GM12864 (cell line): ENCODE measurements around the gene GJD3.
A peak's percentile ranks its signal among the peaks of the same experiment; 100 is the strongest.
"Not testable (repeated sequence)": the region's sequence is repeated elsewhere in the genome, so short reads cannot be mapped to it uniquely, and the experiment has no call there.

Experiments
- DNase-seq: peaks from one replicate; pipeline ENCODE4 v3.0.0-alpha.2; 2011; ENCODE audit warnings: low read depth
- H3K4me3 ChIP-seq: 2 replicates; pipeline ENCODE4 v1.5.1; 2011; ENCODE audit warnings: mild to moderate bottlenecking, low read depth, low read length, control low read depth
- TF ChIP-seq, protein P1 (sequence below): IDR thresholded peaks from 2 replicates; pipeline ENCODE4 v1.5.1; 2011; ENCODE audit warnings: low read depth, mild to moderate bottlenecking, moderate library complexity, low read length, control low read depth, inconsistent platforms; ENCODE audit errors: missing control alignments

The GJD3 gene

GRCh38 chr17:40373999-40374398 is 9.5 kb upstream of the GJD3 start:
- TF ChIP-seq, protein P1, sequence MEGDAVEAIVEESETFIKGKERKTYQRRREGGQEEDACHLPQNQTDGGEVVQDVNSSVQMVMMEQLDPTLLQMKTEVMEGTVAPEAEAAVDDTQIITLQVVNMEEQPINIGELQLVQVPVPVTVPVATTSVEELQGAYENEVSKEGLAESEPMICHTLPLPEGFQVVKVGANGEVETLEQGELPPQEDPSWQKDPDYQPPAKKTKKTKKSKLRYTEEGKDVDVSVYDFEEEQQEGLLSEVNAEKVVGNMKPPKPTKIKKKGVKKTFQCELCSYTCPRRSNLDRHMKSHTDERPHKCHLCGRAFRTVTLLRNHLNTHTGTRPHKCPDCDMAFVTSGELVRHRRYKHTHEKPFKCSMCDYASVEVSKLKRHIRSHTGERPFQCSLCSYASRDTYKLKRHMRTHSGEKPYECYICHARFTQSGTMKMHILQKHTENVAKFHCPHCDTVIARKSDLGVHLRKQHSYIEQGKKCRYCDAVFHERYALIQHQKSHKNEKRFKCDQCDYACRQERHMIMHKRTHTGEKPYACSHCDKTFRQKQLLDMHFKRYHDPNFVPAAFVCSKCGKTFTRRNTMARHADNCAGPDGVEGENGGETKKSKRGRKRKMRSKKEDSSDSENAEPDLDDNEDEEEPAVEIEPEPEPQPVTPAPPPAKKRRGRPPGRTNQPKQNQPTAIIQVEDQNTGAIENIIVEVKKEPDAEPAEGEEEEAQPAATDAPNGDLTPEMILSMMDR = no peak
- H3K4me3 ChIP-seq = no peak overlapping the region

DNA sequence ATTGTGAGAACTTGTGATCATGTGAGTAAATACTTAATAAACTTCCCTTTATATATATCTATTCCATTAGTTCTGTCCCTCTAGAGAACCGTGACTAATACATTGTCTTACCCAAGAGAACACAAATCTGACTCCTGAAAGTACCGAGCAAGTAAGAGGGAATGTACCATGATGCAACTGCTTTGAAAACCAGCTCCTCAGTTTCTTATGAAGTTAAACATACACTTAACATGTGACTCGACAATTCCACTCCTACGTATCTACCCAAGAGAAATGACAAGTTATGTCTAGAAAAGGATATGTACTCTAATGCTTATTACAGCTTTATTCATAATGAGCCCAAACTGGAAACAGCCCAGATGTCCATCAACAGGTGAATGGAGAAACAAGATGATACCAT is 8.8 kb upstream of the GJD3 start:
- H3K4me3 ChIP-seq = no peak overlapping the region
- DNase-seq = no peak
- TF ChIP-seq, protein P1 = no peak

More at GRCh38 chr17:40373999-40374398, 9.5 kb upstream of the GJD3 start:
- DNase-seq = no peak

DNA sequence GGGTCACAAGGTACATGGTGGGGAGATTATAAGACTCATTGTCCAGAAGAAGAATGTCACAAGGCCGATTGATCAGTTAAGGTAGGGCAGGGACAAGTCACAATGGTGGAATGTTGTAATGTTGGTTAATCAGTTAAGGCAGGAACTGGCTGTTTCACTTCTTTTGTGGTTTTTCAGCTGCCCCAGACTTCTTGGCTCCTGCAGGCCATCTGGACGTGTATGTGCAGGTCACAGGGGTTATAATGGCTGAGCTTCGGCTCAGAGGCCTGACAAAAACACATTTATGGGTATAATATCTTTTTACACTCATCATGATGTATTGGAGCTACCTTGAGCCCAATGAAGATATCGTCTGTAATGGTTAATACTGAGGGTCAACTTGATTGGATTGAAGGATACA is 8.1 kb upstream of the GJD3 start:
- not testable (repeated sequence) for H3K4me3 ChIP-seq, DNase-seq

GRCh38 chr17:40372031-40372430 is 7.5 kb upstream of the GJD3 start:
- no peak overlapping the region for H3K4me3 ChIP-seq
- no peak for DNase-seq
- TF ChIP-seq, protein P1 = no peak

- no peak overlapping the region for H3K4me3 ChIP-seq
- peak; percentile 49 for DNase-seq
- TF ChIP-seq, protein P1 = no peak
Observed at GRCh38 chr17:40371261-40371929, 6.9 kb upstream of the GJD3 start.

- DNase-seq = no peak
- TF ChIP-seq, protein P1 = no peak
- H3K4me3 ChIP-seq = no peak overlapping the region
Observed at GRCh38 chr17:40369923-40370322, 5.4 kb upstream of the GJD3 start.

DNA sequence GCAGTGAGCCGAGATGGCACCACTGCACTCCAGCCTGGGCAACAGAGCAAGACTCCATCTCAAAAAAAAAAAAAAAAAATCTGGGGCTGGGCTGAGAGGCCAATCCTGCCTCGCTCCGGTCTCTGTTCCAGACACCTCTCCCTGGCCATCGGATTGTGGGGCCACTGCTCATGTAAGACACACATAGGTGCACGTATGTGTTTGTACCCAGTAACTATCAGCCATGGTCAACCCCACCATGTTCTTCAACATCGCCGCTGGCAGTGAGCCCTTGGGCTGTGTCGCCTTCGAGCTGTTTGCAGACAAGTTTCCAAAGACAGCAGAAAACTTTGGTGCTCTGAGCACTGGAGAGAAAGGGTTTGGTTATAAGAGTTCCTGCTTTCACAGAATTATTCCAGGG is 3.2 kb upstream of the GJD3 start:
- not testable (repeated sequence) for H3K4me3 ChIP-seq, DNase-seq

DNA sequence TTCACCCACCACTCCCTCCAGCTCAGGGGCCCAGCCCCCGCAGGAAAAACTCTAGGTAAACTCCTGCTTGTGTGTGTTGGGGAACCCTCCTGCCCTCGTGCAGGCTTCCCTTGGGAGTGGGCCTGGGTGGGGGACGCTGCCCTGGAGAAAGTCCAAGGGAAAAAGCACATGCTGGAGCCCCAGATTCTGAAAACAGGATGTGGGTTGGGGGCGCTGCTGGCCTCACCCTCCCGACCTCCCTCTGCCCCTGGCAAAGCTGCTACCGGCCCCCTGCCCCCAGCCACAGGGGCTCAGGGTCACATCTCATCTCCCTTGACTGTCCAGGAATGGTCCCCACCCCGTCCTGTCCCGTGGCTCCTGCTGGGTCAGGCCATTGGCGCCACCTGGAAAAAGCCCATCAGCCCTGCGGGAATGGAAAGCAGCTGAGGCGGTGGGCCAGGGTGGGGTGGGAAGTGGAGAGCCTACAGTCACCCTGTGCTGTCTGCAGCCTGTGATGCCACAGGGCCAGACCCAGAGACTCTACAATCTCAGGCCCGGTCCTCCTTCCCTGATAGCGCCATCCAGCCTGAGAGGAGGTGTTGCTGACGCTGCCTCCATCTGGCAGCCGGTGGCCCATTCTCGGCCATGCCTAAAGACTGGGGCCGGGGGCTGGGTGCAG is 2.5 kb upstream of the GJD3 start:
- DNase-seq = no peak
- TF ChIP-seq, protein P1 = no peak
- no peak overlapping the region for H3K4me3 ChIP-seq
